ENCODE data around the gene DLGAP3. TPM values are rescaled to one million over a fixed set of nuclear protein-coding genes. Genes with fewer than 3 reads are reported as not detected.

Gene DLGAP3
- total RNA-seq, 4 donors from 2014 or later: 0.53 to 0.83 TPM; not detected in 2

DNA sequence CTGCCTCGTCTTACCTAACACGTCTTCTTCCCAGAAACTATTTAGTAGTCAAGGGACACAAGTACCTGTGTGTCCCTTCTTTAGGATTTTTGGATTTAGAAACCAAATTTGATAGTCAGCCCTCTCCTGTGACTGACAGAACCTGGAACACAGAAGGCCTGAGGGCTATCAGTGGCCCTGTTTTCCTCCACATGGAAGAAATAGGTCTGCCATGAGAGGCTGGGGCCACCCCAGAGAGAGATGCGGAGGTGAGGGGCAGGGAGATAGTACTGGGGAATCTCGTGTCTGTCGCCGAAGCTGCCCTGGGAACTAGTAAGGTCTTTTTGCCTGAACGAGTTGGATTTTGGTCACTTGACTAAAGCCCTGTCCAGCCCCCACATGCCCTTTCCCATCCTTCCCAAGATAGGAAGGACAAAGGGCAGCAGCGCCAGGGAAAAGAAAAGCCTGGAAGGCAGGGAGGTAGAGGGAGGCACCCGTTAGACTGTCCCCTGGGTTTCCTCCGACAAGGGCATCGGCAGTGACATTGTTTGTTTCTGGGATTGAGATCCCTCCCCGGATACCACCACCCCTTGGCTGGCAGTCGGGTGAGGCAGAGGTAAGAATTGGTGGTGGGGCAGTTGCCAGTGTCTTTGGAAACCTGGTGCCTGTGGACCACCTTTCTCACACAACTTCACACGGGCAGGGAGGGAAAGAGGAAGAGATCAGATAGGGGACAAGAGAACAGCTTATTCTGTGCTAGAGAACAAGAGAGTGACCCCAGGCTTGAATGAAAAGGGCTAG lies 89.7 kb downstream of the DLGAP3 start:
- TF ChIP-seq, protein P1, sequence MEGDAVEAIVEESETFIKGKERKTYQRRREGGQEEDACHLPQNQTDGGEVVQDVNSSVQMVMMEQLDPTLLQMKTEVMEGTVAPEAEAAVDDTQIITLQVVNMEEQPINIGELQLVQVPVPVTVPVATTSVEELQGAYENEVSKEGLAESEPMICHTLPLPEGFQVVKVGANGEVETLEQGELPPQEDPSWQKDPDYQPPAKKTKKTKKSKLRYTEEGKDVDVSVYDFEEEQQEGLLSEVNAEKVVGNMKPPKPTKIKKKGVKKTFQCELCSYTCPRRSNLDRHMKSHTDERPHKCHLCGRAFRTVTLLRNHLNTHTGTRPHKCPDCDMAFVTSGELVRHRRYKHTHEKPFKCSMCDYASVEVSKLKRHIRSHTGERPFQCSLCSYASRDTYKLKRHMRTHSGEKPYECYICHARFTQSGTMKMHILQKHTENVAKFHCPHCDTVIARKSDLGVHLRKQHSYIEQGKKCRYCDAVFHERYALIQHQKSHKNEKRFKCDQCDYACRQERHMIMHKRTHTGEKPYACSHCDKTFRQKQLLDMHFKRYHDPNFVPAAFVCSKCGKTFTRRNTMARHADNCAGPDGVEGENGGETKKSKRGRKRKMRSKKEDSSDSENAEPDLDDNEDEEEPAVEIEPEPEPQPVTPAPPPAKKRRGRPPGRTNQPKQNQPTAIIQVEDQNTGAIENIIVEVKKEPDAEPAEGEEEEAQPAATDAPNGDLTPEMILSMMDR (IDR thresholded peaks at IDR 0.05): no peak
- no peak for TF ChIP-seq POLR2A (IDR thresholded peaks at IDR 0.05)
- H3K4me3 ChIP-seq: no peak overlapping the region
- H3K27ac ChIP-seq: no peak overlapping the region
- H3K27me3 ChIP-seq: no peaks in the 10 kb centered on the region
- no peaks in the 10 kb centered on the region for H3K36me3 ChIP-seq
- DNase-seq: no peak
- no peaks in the 10 kb centered on the region for H3K9me3 ChIP-seq
- H3K4me1 ChIP-seq: no peaks in the 10 kb centered on the region

DNA sequence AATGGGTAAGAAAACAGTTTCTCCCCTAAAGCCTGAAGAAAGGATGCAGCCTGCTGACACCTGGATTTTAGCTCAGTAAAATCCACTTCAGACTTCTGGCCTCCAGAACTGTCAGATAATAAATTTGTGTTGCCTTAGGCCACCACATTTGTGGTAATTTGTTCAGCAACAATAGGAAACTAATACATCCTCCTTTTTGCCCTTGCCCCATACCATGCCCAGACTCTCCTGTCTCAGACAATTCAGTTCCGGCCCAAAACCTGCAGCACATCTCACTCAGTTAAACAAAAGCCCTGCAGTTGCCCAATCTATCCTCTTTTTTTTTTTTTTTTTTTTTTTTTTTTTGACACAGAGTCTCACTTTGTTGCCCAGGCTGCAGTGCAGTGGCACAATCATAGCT lies 95.7 kb downstream of the DLGAP3 start:
- Histone ChIP-seq H3K27ac (no peak overlapping the region), H3K36me3 (no peaks in the 10 kb centered on the region), H3K27me3 (no peaks in the 10 kb centered on the region), H3K4me1 (no peaks in the 10 kb centered on the region), H3K4me3 (no peak overlapping the region), H3K9me3 (no peaks in the 10 kb centered on the region)
- DNase-seq: no peak
- TF ChIP-seq, protein P1 (IDR thresholded peaks at IDR 0.05): no peak
- no peak for TF ChIP-seq POLR2A (IDR thresholded peaks at IDR 0.05)

DNA sequence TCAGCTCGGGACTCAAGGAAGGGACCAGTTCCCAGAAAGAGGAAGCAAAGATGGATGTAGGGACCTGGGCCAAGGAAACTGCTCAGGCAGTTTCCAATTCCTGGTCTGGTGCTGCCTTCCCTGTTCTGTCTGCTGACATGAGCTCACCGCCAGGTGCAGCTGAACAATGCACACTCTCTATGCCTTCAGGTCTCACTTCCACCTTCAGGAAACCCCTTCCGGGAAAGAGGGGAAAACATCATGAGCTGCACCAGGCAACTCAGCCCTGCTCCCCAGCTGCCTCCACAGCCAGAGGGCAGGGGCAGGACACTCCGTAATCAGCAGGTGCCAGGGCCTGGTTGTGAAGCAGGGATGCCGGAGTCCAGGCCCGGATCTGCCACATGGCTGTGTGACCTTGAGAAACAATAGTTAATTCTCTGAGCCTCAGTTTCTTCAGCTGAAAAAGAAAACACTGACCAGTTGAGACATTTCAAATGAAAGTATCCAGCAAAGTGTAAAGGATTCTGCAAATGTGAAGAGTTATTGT lies 97.7 kb downstream of the DLGAP3 start:
- no peaks in the 10 kb centered on the region for H3K4me1 ChIP-seq

DNA sequence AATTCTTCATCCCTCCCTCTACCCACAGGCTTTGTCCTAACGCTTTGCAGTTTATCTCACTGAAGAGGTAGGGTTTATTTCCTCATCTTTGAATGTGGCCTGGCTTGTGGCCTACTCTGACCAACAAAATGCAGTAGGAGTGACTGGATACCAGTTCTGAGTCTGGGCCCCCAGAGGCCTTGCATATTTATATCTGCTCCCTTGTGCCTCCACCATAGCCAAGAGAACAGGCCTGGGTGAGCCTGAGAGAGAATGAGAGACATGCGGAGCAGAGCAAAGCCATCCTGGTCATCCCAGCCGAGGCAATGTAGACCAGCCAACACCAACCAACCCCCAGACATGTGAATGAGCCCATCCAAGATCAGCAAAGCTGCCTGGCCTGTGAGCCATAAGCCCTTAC lies 100.2 kb downstream of the DLGAP3 start:
- no peak for TF ChIP-seq POLR2A (IDR thresholded peaks at IDR 0.05)
- TF ChIP-seq, protein P1 (IDR thresholded peaks at IDR 0.05): no peak
- DNase-seq: no peak
- H3K9me3 ChIP-seq: no peaks in the 10 kb centered on the region
- H3K27me3 ChIP-seq: no peaks in the 10 kb centered on the region
- H3K4me3 ChIP-seq: no peak overlapping the region
- no peaks in the 10 kb centered on the region for H3K4me1 ChIP-seq
- no peak overlapping the region for H3K27ac ChIP-seq
- no peaks in the 10 kb centered on the region for H3K36me3 ChIP-seq

More for the DNA sequence above, 97.7 kb downstream of the DLGAP3 start:
- H3K4me3 ChIP-seq: no peak overlapping the region
- no peaks in the 10 kb centered on the region for H3K9me3 ChIP-seq
- TF ChIP-seq, protein P1 (IDR thresholded peaks at IDR 0.05): no peak
- TF ChIP-seq POLR2A (IDR thresholded peaks at IDR 0.05): no peak
- H3K36me3 ChIP-seq: no peaks in the 10 kb centered on the region
- H3K27me3 ChIP-seq: no peaks in the 10 kb centered on the region
- H3K27ac ChIP-seq: no peak overlapping the region
- DNase-seq: no peak

DNA sequence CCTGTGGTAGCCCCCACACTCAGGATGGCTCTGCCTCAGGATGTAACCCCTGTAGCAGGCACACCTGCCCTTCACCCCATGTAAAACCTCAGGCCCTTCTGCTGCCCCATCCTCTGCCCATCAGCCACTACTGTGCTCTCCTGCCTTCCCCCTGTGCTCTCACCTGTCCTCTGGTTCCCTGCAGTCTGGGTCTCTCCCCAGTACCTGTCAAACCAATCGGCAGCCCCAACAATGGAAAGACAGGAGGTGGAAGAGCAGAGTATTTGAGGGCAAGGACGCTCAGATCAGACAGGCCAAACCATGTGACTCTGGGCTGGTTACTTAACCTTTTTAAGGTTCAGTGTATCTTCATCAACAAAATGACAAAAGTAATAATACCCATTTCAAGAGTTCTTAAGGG lies 100.8 kb downstream of the DLGAP3 start:
- H3K4me1 ChIP-seq: no peaks in the 10 kb centered on the region
- no peak overlapping the region for H3K4me3 ChIP-seq
- H3K27me3 ChIP-seq: no peaks in the 10 kb centered on the region
- H3K27ac ChIP-seq: no peak overlapping the region
- no peak for DNase-seq
- TF ChIP-seq, protein P1 (IDR thresholded peaks at IDR 0.05): no peak
- no peak for TF ChIP-seq POLR2A (IDR thresholded peaks at IDR 0.05)
- H3K9me3 ChIP-seq: no peaks in the 10 kb centered on the region
- H3K36me3 ChIP-seq: no peaks in the 10 kb centered on the region
